GM12878 (cell line): ENCODE results near the gene POLR1A. TPM values are rescaled to one million over a fixed set of nuclear protein-coding genes. Genes with fewer than 3 reads are reported as not detected.

Experiments
- BHLHE40 ChIP-seq, 2 experiments: fragments of 450-650 bp in 1 of 2; IDR thresholded peaks; 2 replicates each; pipeline ENCODE4 v1.6.1; 2011 to 2017; ENCODE audit warnings: low read depth in 2 of 2, borderline replicate concordance in 1 of 2, improper control_type of control experiment in 1 of 2, low read length in 1 of 2, mild to moderate bottlenecking in 1 of 2
- EED ChIP-seq: sonication (generic); IDR thresholded peaks from 2 replicates; pipeline ENCODE4 v1.6.1; 2016; ENCODE audit warnings: antibody characterized with exemption, low read depth
- POLR2AphosphoS5 ChIP-seq: IDR thresholded peaks from 2 replicates; pipeline ENCODE4 v1.6.1; 2011; ENCODE audit warnings: mild to moderate bottlenecking, low read length, inconsistent platforms
- SUZ12 ChIP-seq: fragments of 200-600 bp; sonication (generic); IDR thresholded peaks from one replicate; pipeline ENCODE4 v1.6.1; 2018; ENCODE audit warnings: antibody characterized with exemption, mild to moderate bottlenecking; ENCODE audit not compliant: unreplicated experiment
- polyA plus RNA-seq, 11 experiments: library from polyadenylated mRNA; depleted of rRNA in 4 of 11; unstranded in 6 of 11; stranded (reverse) in 5 of 11; fragments of >200 nt; fragmentation: Nextera tagmentation in 4 of 11; fragmentation: Illumina TruSeq in 1 of 11; extraction: Ambion mirVana in 4 of 11; extraction: Trizol in 1 of 11; gene quantifications; 1 replicate in 1 of 11; 2 replicates in 10 of 11; pipeline versions ENCODE4 v1.2.1 to v1.2.3, GENCODE V29; 2011 to 2016; ENCODE audit warnings: inconsistent platforms in 2 of 11, missing spikeins in 2 of 11, low read depth in 1 of 11
- total RNA-seq, 4 experiments: library from RNA; depleted of rRNA in 3 of 4; stranded (reverse); fragments of >200 nt in 3 of 4; fragmentation: Illumina TruSeq in 1 of 4; extraction: Trizol in 1 of 4; gene quantifications; 2 replicates each; pipeline versions ENCODE4 v1.2.1 to v1.2.3, GENCODE V29; 2013 to 2021
- TF ChIP-seq, protein P1 (sequence below): fragments of 450-650 bp; conservative IDR thresholded peaks from 2 replicates; pipeline ENCODE4 v1.6.1; 2017; ENCODE audit warnings: mild to moderate bottlenecking, moderate library complexity
- TF ChIP-seq, protein P2 (sequence below): IDR thresholded peaks from 2 replicates; pipeline ENCODE4 v1.6.1; 2012; ENCODE audit warnings: low read length, inconsistent platforms
- TF ChIP-seq, protein P3 (sequence below): fragments of 450-650 bp; IDR thresholded peaks from 2 replicates; pipeline ENCODE4 v1.6.1; 2017; ENCODE audit warnings: mild to moderate bottlenecking, moderate library complexity
- TF ChIP-seq, protein P4 (sequence below): fragments of 450-650 bp; IDR thresholded peaks from 2 replicates; pipeline ENCODE4 v1.6.1; 2017; ENCODE audit warnings: antibody characterized with exemption, mild to moderate bottlenecking, moderate library complexity
- TF ChIP-seq, protein P5 (sequence below): IDR thresholded peaks from 2 replicates; pipeline ENCODE4 v1.6.1; 2012; ENCODE audit warnings: improper control_type of control experiment, low read depth, low read length; ENCODE audit not compliant: insufficient replicate concordance

The POLR1A gene
- total and polyA plus RNA-seq, 10 of the 15 experiments (the other 5 are each of a cell fraction or from before 2014, with no cell fraction given): 2.1 to 53.9 (median 17.8) TPM

DNA sequence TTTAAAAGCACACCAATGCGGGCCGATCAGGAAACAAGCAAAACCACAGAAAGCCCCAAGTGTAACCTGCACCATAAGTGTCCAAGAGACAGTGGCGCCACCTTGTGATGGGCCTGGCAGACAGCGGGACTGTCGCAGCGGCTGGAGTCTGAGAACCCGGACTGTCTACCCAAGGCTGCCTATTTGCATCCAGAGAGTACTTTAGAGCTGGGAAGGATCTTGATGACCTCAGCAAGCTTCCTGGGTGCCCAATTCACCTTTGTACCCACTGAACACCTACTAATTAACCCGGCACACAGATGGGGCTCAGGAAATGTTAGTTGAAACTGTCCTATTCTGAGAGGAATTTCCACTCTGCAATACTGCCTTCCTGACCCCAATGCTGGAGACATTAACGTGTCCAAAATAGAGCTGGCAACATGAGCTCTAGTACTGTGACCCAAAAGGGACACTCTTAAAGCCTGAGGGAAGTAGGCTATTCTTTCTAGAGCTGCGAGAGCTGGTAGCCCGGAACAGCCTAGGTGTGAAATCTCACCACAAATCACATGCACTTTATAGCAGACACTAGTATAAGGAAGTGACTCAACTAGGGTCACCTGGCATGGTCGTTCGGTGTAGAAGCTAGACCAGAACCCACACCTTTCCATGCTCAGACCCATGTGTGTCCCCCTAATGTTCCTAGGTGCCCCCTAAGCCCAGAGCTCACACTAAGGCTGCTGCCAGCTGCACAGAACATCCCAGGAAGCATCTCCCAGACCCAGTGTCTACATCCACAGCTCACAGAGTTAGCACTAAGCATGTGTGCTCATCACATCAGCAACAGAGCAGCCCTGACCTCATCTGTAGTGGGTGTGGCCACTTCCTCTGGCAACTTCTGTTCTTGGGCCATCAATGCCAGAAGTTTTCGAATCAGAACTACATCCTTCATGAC, 25.4 kb downstream of the POLR1A start (continued):
- TF ChIP-seq, protein P1, sequence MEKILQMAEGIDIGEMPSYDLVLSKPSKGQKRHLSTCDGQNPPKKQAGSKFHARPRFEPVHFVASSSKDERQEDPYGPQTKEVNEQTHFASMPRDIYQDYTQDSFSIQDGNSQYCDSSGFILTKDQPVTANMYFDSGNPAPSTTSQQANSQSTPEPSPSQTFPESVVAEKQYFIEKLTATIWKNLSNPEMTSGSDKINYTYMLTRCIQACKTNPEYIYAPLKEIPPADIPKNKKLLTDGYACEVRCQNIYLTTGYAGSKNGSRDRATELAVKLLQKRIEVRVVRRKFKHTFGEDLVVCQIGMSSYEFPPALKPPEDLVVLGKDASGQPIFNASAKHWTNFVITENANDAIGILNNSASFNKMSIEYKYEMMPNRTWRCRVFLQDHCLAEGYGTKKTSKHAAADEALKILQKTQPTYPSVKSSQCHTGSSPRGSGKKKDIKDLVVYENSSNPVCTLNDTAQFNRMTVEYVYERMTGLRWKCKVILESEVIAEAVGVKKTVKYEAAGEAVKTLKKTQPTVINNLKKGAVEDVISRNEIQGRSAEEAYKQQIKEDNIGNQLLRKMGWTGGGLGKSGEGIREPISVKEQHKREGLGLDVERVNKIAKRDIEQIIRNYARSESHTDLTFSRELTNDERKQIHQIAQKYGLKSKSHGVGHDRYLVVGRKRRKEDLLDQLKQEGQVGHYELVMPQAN: 0 out of 2 replicates have a peak, but pooled peaks have one; percentile 11
- TF ChIP-seq SUZ12 (no peak), POLR2AphosphoS5 (no peak), BHLHE40 (IDR thresholded peaks at IDR 0.05; ENCODE audit: borderline replicate concordance in 1 of 2, low read depth in 2 of 2, low read length in 1 of 2) (peak; percentile 73 to 83; a peak in 3 of 4 replicates), EED (no peak)
- TF ChIP-seq, protein P2, sequence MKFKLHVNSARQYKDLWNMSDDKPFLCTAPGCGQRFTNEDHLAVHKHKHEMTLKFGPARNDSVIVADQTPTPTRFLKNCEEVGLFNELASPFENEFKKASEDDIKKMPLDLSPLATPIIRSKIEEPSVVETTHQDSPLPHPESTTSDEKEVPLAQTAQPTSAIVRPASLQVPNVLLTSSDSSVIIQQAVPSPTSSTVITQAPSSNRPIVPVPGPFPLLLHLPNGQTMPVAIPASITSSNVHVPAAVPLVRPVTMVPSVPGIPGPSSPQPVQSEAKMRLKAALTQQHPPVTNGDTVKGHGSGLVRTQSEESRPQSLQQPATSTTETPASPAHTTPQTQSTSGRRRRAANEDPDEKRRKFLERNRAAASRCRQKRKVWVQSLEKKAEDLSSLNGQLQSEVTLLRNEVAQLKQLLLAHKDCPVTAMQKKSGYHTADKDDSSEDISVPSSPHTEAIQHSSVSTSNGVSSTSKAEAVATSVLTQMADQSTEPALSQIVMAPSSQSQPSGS: no peak
- TF ChIP-seq, protein P3, sequence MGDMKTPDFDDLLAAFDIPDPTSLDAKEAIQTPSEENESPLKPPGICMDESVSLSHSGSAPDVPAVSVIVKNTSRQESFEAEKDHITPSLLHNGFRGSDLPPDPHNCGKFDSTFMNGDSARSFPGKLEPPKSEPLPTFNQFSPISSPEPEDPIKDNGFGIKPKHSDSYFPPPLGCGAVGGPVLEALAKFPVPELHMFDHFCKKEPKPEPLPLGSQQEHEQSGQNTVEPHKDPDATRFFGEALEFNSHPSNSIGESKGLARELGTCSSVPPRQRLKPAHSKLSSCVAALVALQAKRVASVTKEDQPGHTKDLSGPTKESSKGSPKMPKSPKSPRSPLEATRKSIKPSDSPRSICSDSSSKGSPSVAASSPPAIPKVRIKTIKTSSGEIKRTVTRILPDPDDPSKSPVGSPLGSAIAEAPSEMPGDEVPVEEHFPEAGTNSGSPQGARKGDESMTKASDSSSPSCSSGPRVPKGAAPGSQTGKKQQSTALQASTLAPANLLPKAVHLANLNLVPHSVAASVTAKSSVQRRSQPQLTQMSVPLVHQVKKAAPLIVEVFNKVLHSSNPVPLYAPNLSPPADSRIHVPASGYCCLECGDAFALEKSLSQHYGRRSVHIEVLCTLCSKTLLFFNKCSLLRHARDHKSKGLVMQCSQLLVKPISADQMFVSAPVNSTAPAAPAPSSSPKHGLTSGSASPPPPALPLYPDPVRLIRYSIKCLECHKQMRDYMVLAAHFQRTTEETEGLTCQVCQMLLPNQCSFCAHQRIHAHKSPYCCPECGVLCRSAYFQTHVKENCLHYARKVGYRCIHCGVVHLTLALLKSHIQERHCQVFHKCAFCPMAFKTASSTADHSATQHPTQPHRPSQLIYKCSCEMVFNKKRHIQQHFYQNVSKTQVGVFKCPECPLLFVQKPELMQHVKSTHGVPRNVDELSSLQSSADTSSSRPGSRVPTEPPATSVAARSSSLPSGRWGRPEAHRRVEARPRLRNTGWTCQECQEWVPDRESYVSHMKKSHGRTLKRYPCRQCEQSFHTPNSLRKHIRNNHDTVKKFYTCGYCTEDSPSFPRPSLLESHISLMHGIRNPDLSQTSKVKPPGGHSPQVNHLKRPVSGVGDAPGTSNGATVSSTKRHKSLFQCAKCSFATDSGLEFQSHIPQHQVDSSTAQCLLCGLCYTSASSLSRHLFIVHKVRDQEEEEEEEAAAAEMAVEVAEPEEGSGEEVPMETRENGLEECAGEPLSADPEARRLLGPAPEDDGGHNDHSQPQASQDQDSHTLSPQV: no peak
- TF ChIP-seq, protein P4, sequence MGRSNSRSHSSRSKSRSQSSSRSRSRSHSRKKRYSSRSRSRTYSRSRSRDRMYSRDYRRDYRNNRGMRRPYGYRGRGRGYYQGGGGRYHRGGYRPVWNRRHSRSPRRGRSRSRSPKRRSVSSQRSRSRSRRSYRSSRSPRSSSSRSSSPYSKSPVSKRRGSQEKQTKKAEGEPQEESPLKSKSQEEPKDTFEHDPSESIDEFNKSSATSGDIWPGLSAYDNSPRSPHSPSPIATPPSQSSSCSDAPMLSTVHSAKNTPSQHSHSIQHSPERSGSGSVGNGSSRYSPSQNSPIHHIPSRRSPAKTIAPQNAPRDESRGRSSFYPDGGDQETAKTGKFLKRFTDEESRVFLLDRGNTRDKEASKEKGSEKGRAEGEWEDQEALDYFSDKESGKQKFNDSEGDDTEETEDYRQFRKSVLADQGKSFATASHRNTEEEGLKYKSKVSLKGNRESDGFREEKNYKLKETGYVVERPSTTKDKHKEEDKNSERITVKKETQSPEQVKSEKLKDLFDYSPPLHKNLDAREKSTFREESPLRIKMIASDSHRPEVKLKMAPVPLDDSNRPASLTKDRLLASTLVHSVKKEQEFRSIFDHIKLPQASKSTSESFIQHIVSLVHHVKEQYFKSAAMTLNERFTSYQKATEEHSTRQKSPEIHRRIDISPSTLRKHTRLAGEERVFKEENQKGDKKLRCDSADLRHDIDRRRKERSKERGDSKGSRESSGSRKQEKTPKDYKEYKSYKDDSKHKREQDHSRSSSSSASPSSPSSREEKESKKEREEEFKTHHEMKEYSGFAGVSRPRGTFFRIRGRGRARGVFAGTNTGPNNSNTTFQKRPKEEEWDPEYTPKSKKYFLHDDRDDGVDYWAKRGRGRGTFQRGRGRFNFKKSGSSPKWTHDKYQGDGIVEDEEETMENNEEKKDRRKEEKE: no peak
- TF ChIP-seq, protein P5, sequence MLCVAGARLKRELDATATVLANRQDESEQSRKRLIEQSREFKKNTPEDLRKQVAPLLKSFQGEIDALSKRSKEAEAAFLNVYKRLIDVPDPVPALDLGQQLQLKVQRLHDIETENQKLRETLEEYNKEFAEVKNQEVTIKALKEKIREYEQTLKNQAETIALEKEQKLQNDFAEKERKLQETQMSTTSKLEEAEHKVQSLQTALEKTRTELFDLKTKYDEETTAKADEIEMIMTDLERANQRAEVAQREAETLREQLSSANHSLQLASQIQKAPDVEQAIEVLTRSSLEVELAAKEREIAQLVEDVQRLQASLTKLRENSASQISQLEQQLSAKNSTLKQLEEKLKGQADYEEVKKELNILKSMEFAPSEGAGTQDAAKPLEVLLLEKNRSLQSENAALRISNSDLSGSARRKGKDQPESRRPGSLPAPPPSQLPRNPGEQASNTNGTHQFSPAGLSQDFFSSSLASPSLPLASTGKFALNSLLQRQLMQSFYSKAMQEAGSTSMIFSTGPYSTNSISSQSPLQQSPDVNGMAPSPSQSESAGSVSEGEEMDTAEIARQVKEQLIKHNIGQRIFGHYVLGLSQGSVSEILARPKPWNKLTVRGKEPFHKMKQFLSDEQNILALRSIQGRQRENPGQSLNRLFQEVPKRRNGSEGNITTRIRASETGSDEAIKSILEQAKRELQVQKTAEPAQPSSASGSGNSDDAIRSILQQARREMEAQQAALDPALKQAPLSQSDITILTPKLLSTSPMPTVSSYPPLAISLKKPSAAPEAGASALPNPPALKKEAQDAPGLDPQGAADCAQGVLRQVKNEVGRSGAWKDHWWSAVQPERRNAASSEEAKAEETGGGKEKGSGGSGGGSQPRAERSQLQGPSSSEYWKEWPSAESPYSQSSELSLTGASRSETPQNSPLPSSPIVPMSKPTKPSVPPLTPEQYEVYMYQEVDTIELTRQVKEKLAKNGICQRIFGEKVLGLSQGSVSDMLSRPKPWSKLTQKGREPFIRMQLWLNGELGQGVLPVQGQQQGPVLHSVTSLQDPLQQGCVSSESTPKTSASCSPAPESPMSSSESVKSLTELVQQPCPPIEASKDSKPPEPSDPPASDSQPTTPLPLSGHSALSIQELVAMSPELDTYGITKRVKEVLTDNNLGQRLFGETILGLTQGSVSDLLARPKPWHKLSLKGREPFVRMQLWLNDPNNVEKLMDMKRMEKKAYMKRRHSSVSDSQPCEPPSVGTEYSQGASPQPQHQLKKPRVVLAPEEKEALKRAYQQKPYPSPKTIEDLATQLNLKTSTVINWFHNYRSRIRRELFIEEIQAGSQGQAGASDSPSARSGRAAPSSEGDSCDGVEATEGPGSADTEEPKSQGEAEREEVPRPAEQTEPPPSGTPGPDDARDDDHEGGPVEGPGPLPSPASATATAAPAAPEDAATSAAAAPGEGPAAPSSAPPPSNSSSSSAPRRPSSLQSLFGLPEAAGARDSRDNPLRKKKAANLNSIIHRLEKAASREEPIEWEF: no peak
